ENCODE results near the gene PFKFB3.

DNA sequence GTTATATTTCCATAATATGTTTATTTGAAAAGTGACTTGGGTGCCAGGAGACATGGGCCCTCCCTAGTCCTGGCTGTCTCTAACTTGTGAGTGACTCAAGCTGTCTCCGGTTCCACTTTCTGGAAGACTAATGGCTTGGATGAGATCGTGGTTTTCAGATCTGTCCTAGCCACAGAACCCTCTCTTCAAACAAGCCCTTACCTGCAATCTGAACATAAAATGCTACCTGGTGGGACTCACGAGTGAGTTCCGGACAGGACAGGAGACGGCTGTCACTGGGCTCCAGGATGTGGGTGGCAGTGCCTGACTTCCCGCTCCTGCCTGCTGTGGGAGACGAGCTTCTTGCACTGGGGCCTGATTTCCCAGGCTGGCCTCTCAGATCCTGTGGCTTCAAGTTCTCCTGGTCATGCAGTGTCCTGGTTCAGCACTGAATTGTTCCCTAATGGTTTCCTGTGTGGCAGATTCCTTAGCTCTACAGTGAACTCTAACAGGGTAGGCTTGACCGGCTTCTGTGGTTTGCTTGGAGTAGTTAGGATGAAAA lies 26.0 kb upstream of the PFKFB3 start:
- TF ChIP-seq TAF1 (IDR thresholded peaks at IDR 0.05; ENCODE audit: low read depth) (no peak), CEBPB (IDR thresholded peaks at IDR 0.05) (no peak), EP300 (IDR thresholded peaks at IDR 0.05; ENCODE audit: borderline replicate concordance) (no peak)
